H1 (cell line): ENCODE measurements around the gene ST14. TPM values are rescaled to one million over a fixed set of nuclear protein-coding genes. Genes with fewer than 3 reads are reported as not detected.

Source experiments
- CTCF ChIA-PET: fragments of 300-600 bp; sonication (Branson Sonifier 250); formaldehyde crosslinking; loops from one replicate; lab custom pipeline; 2021; ENCODE audit not compliant: partially characterized antibody; lab: Charles Lee
- POLR2A ChIA-PET: fragments of 300-600 bp; sonication (Branson Sonifier 250); formaldehyde crosslinking; loops from one replicate; lab custom pipeline; 2021; ENCODE audit warnings: inconsistent platforms; ENCODE audit not compliant: partially characterized antibody; lab: Charles Lee
- DNase-seq, 2 experiments: peaks; one replicate each; pipeline versions ENCODE4 v3.0.0 to v3.0.0-alpha.2; 2010 to 2022; ENCODE audit warnings: low spot score in 2 of 2, low read depth in 1 of 2, mixed read lengths in 1 of 2
- FAIRE-seq: peaks from 2 replicates; lab custom pipeline; 2011; peaks lifted over from hg19 to GRCh38; lab: Jason Lieb, UNC
- H2AFZ ChIP-seq: 2 replicates; pipeline ENCODE4 v1.8.1; 2012; ENCODE audit warnings: low read length, inconsistent platforms
- H2AK5ac ChIP-seq: 2 replicates; pipeline ENCODE4 v1.6.1; 2013; ENCODE audit warnings: low read depth, low read length
- H2BK120ac ChIP-seq: replicated peaks from 2 replicates; pipeline ENCODE3; 2013; ENCODE audit warnings: low read depth, low read length, inconsistent platforms
- H2BK12ac ChIP-seq: 2 replicates; pipeline ENCODE4 v1.6.1; 2013; ENCODE audit warnings: low read depth, low read length
- H2BK15ac ChIP-seq: 2 replicates; pipeline ENCODE4 v1.6.1; 2013; ENCODE audit warnings: low read length
- H2BK20ac ChIP-seq: 2 replicates; pipeline ENCODE4 v1.6.1; 2013; ENCODE audit warnings: low read length
- H2BK5ac ChIP-seq: 2 replicates; pipeline ENCODE4 v1.6.1; 2013; ENCODE audit warnings: low read depth, low read length
- H3K14ac ChIP-seq: 2 replicates; pipeline ENCODE4 v1.6.1; 2013; ENCODE audit warnings: inconsistent platforms; ENCODE audit not compliant: insufficient read length
- H3K18ac ChIP-seq: 2 replicates; pipeline ENCODE4 v1.6.1; 2013; ENCODE audit warnings: low read length; ENCODE audit errors: extremely low read depth
- H3K23ac ChIP-seq: 2 replicates; pipeline ENCODE4 v1.6.1; 2013; ENCODE audit warnings: inconsistent platforms; ENCODE audit not compliant: insufficient read length
- H3K23me2 ChIP-seq: 2 replicates; pipeline ENCODE4 v1.6.1; 2013; ENCODE audit warnings: low read depth, low read length
- H3K27ac ChIP-seq: 2 replicates; pipeline ENCODE4 v1.6.1; 2011; ENCODE audit warnings: low read depth, low read length, inconsistent platforms
- H3K27me3 ChIP-seq, 4 experiments: replicated peaks in 1 of 4; 1 replicate in 1 of 4; 2 replicates in 3 of 4; pipeline versions ENCODE4 v1.6.1 to v1.8.1; 2011 to 2013; ENCODE audit warnings: low read length in 3 of 4, mild to moderate bottlenecking in 3 of 4, inconsistent platforms in 2 of 4, mixed read lengths in 2 of 4, moderate library complexity in 1 of 4; ENCODE audit not compliant: control insufficient read depth in 3 of 4, insufficient read depth in 3 of 4; ENCODE audit errors: extremely low read depth in 1 of 4
- H3K36me3 ChIP-seq, 4 experiments: 2 replicates each; pipeline versions ENCODE4 v1.6.1 to v1.8.1; 2011 to 2013; ENCODE audit warnings: mild to moderate bottlenecking in 4 of 4, low read length in 3 of 4, moderate library complexity in 2 of 4, control low read depth in 1 of 4, inconsistent platforms in 1 of 4; ENCODE audit not compliant: insufficient read depth in 4 of 4, control insufficient read depth in 2 of 4
- H3K4ac ChIP-seq: replicated peaks from 2 replicates; pipeline ENCODE3; 2013; ENCODE audit warnings: low read length, low read depth, mixed read lengths, inconsistent platforms; ENCODE audit not compliant: insufficient read length
- H3K4me1 ChIP-seq, 4 experiments: replicated peaks in 1 of 4; 1 replicate in 1 of 4; 2 replicates in 3 of 4; pipeline versions ENCODE4 v1.6.1 to v1.8.1; 2011 to 2013; ENCODE audit warnings: low read length in 3 of 4, inconsistent platforms in 2 of 4, mixed read lengths in 1 of 4; ENCODE audit not compliant: insufficient read depth in 4 of 4, control insufficient read depth in 3 of 4
- H3K4me2 ChIP-seq, 2 experiments: 2 replicates each; pipeline versions ENCODE4 v1.6.1 to v1.8.1; 2011 to 2013; ENCODE audit warnings: low read depth in 2 of 2, low read length in 2 of 2, control low read depth in 1 of 2, inconsistent platforms in 1 of 2, mild to moderate bottlenecking in 1 of 2; ENCODE audit not compliant: insufficient read depth in 1 of 2
- H3K4me3 ChIP-seq, 4 experiments: fragments of 200-600, 300-600 bp in 1 of 4; sonication (generic), shearing (Covaris generic), sonication (Bioruptor Twin) in 1 of 4; 2 replicates each; pipeline versions ENCODE4 v1.5.1 to v1.8.1; 2011 to 2016; ENCODE audit warnings: low read length in 4 of 4, low read depth in 3 of 4, control low read depth in 2 of 4, inconsistent platforms in 2 of 4, mild to moderate bottlenecking in 2 of 4, mixed read lengths in 1 of 4, moderate library complexity in 1 of 4; ENCODE audit not compliant: insufficient read depth in 2 of 4; ENCODE audit errors: extremely low read depth in 1 of 4
- H3K56ac ChIP-seq: replicated peaks from 2 replicates; pipeline ENCODE3; 2013; ENCODE audit warnings: low read depth, mild to moderate bottlenecking, mixed read lengths, low read length, inconsistent platforms; ENCODE audit not compliant: insufficient read length
- H3K79me1 ChIP-seq: 2 replicates; pipeline ENCODE4 v1.6.1; 2013; ENCODE audit warnings: low read depth, low read length, control low read depth
- H3K79me2 ChIP-seq, 2 experiments: 2 replicates each; pipeline versions ENCODE4 v1.6.1 to v1.8.1; 2012 to 2013; ENCODE audit warnings: low read length in 2 of 2, mild to moderate bottlenecking in 2 of 2, inconsistent platforms in 1 of 2; ENCODE audit not compliant: insufficient read depth in 2 of 2, control insufficient read depth in 1 of 2
- H3K9ac ChIP-seq, 4 experiments: replicated peaks in 1 of 4; 1 replicate in 1 of 4; 2 replicates in 3 of 4; pipeline versions ENCODE4 v1.6.1 to v1.8.1; 2011 to 2013; ENCODE audit warnings: low read depth in 3 of 4, low read length in 3 of 4, control low read depth in 2 of 4, mild to moderate bottlenecking in 2 of 4, moderate library complexity in 2 of 4, inconsistent platforms in 1 of 4; ENCODE audit errors: extremely low read depth in 1 of 4
- H3K9me3 ChIP-seq, 2 experiments: 2 replicates each; pipeline versions ENCODE4 v1.6.1 to v1.8.1; 2012 to 2013; ENCODE audit warnings: mild to moderate bottlenecking in 2 of 2, moderate library complexity in 2 of 2, control low read depth in 1 of 2, inconsistent platforms in 1 of 2, low read depth in 1 of 2, low read length in 1 of 2, mixed read lengths in 1 of 2; ENCODE audit not compliant: insufficient read depth in 2 of 2
- H4K20me1 ChIP-seq, 2 experiments: replicated peaks in 1 of 2; 2 replicates each; pipeline versions ENCODE3 to v1.8.1; 2011 to 2013; ENCODE audit warnings: inconsistent platforms in 2 of 2, low read length in 2 of 2, mild to moderate bottlenecking in 1 of 2; ENCODE audit not compliant: insufficient read depth in 2 of 2, control insufficient read depth in 1 of 2
- H4K5ac ChIP-seq: 2 replicates; pipeline ENCODE4 v1.6.1; 2013; ENCODE audit warnings: low read length, low read depth, mixed read lengths, inconsistent platforms; ENCODE audit not compliant: insufficient read length
- H4K8ac ChIP-seq: 2 replicates; pipeline ENCODE4 v1.8.0; 2013; ENCODE audit warnings: mild to moderate bottlenecking, moderate library complexity, low read length, inconsistent platforms; ENCODE audit not compliant: insufficient read depth; ENCODE audit errors: extremely low read depth
- H4K91ac ChIP-seq: replicated peaks from 2 replicates; pipeline ENCODE3; 2013; ENCODE audit warnings: low read length, mixed read lengths, inconsistent platforms; ENCODE audit not compliant: insufficient read length
- CBX8 ChIP-seq: fragments of 300-800, 300-1000 bp; sonication (generic); IDR thresholded peaks from 2 replicates; pipeline ENCODE4 v1.7.1; 2016; ENCODE audit warnings: low read depth, low read length, borderline replicate concordance
- PHF8 ChIP-seq: fragments of 200-600 bp; sonication (generic); conservative IDR thresholded peaks from 2 replicates; pipeline ENCODE4 v1.7.1; 2012; ENCODE audit warnings: low read depth, mild to moderate bottlenecking, inconsistent platforms, low read length, moderate library complexity
- SP1 ChIP-seq: IDR thresholded peaks from 2 replicates; pipeline ENCODE4 v1.6.1; 2011; ENCODE audit warnings: low read depth, low read length
- SP4 ChIP-seq: IDR thresholded peaks from 2 replicates; pipeline ENCODE4 v1.6.1; 2012; ENCODE audit warnings: low read length, inconsistent platforms
- SUZ12 ChIP-seq: fragments of 200-600 bp; sonication (generic); IDR thresholded peaks from 2 replicates; pipeline ENCODE4 v1.6.1; 2012; ENCODE audit warnings: mild to moderate bottlenecking, inconsistent platforms, low read length, moderate library complexity, mixed read lengths
- WGBS, 2 experiments: shearing (Covaris generic) in 1 of 2; methylation state at CpG; one replicate each; pipeline versions ENCODE4 v1.1.6 to v1.1.7; 2013 to 2015; ENCODE audit warnings: low lambda C conversion rate in 2 of 2, mixed read lengths in 2 of 2, inconsistent platforms in 1 of 2, low coverage in 1 of 2, missing lambda C conversion rate in 1 of 2; ENCODE audit not compliant: insufficient replicate concordance in 2 of 2, insufficient coverage in 1 of 2, insufficient read length in 1 of 2; ENCODE audit errors: extremely low coverage in 1 of 2, missing lambda C conversion rate in 1 of 2; 5-methylcytosine and 5-hydroxymethylcytosine counted together
- polyA plus RNA-seq, 7 experiments: library from polyadenylated mRNA; depleted of rRNA in 3 of 7; stranded (reverse) in 5 of 7; unstranded in 2 of 7; fragments of >200 nt in 5 of 7; fragments of 200-250 nt in 2 of 7; gene quantifications; 1 replicate in 5 of 7; 2 replicates in 1 of 7; 4 replicates in 1 of 7; pipeline versions ENCODE4 v1.2.1 to v1.2.3, GENCODE V29; 2011 to 2013; ENCODE audit warnings: missing spikeins in 2 of 7, mixed read lengths in 2 of 7
- total RNA-seq: library from RNA; stranded (reverse); fragmentation: NEBNext Ultra II Directional; extraction: Animal tissue kit (Norgen Biotek cat#: 25700); gene quantifications from 2 replicates; pipeline ENCODE4 v1.2.1, GENCODE V29; 2021

The ST14 gene
- total and polyA plus RNA-seq, 2 of the 8 experiments (the other 6 are each of a cell fraction or from before 2014, with no cell fraction given), result 22.4 to 24.9 TPM

DNA sequence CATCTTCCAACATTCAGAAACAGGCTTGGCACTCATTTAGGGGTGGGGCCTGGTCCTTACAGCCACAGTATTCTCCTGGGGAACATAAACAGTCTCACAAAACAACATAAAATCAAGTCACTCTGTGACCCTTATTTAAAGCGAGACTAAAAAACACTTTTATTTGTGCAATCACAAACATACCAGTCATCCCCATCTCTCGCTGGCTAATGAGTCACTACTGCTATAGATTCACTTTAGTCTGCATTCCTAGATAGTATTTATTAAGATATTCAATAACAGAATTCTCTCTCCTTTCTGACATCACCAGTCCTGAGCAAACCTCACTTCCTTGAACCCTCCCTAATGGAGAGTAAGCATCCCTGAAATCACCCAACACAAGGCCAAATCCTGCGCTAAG is 87.2 kb downstream of the ST14 start:
- peaks cover 0 to 9% (median 5%) of the 10 kb centered on the region in 4 experiments; a peak in 5 of 7 replicates for H3K4me1 ChIP-seq
- no peak overlapping the region for H4K8ac ChIP-seq
- H3K23ac ChIP-seq, result no peak overlapping the region
- H4K20me1 ChIP-seq, result peaks cover 1 to 4% of the 10 kb centered on the region in 2 experiments
- peaks cover 4 to 71% of the 10 kb centered on the region in 2 experiments; a peak in 3 of 4 replicates for H3K79me2 ChIP-seq
- H3K27ac ChIP-seq, result no peak overlapping the region
- H3K27me3 ChIP-seq, result no peaks in the 10 kb centered on the region
- H2AK5ac ChIP-seq, result no peak overlapping the region
- H2BK20ac ChIP-seq, result no peak overlapping the region
- ChIA-PET POLR2A (no interaction called here), CTCF (no interaction called here)
- no peak overlapping the region for H2BK5ac ChIP-seq
- H2BK15ac ChIP-seq, result no peak overlapping the region
- no peak overlapping the region for H2BK12ac ChIP-seq
- no peak overlapping the region for H3K9ac ChIP-seq
- no peaks in the 10 kb centered on the region; a peak in 2 of 8 replicates for H3K36me3 ChIP-seq
- H3K4me2 ChIP-seq, result no peak overlapping the region
- H3K18ac ChIP-seq, result no peak overlapping the region
- no peak overlapping the region for H3K56ac ChIP-seq
- H3K14ac ChIP-seq, result no peak overlapping the region
- H4K91ac ChIP-seq, result no peak overlapping the region
- H3K23me2 ChIP-seq, result no peaks in the 10 kb centered on the region
- no peaks in the 10 kb centered on the region for H3K9me3 ChIP-seq
- H2BK120ac ChIP-seq, result no peak overlapping the region
- DNase-seq, result no peak
- 88% methylated on average over 3 of the region's 3 CpGs; no CpG with 5 or more reads in 1 of the 2 experiments for WGBS, 2 experiments
- H3K79me1 ChIP-seq, result no peaks in the 10 kb centered on the region; the same call in 1 of the 2 replicates
- FAIRE-seq, result no peak
- H3K4ac ChIP-seq, result no peak overlapping the region
- H3K4me3 ChIP-seq, result no peak overlapping the region
- no peak overlapping the region for H4K5ac ChIP-seq
- H2AFZ ChIP-seq, result no peak overlapping the region
- no peak for TF ChIP-seq SUZ12
- no peak for TF ChIP-seq SP1
- TF ChIP-seq SP4, result no peak
- TF ChIP-seq PHF8, result no peak
- no peak for TF ChIP-seq CBX8
